ENCODE measurements around the gene INPP5A.
"Not testable (repeated sequence)": the region's sequence is repeated elsewhere in the genome, so short reads cannot be mapped to it uniquely, and the experiment has no call there.

The INPP5A gene

DNA sequence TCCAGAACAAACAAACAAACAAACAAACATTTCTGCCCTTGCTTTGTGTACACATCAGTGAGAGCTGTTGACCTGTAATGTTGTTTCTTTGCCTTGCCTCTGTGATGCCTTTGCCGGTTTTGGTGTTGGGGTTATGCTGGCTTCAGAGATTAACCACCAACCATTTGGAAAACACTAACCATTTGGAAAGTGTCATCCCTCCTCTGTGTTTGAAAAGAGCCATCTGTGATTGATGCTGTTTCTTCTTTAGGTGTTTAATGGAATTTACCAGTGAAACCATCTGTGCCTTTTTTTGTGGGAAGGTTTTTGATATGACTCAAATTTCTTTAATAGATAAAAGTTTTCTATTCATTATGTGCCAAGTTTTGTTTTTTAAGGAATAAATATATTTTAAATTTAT lies 46.5 kb downstream of the INPP5A start:
- DNase-seq: no peak

DNA sequence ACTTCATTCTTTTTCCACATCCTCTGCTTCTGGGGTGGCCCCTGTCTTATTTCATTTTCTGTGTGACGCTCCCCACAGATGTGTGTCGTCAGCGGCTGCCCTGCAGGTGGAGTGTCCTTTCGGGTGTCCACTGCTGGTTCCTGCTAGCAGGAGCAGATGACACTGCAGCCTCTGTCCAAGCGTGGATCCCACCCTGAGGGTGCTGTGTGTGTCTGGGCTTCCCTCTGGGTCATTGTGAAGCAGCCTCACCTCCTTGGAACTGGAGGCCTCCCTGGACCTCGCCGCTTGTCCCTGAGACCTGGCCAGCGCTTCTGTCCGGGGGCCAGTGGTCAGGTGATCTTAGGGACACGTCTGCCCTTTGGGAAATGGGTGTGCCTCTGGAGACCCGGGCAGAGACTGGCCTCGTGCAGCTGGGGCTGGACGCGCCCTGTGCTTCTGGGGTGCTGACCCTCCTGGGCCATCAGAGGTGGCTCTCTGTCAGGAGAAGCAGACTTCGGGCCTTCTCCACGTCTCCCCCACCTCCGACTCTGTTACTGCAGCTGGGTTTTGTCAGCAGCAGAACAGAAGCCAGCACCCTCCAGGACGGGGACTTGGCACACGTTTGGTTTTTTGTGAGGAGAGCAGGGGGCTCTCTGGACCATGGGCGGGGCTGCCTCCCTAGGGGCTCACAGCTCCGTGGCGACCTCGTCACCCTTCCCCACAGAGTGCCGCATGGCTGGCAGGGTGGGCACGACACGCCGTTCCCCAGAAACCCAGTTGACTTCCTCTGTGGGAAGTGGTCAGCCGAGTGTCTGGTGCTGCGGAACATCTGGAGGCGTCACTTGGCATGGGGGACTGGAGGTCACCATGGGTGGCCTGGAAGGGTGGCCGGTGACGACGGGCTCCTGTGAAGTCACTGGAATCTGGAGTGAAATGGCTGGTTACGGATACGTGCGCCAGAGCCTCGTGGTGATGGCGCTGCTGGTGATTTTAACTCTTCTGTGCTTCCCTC lies 48.4 kb downstream of the INPP5A start:
- no peak for DNase-seq

DNA sequence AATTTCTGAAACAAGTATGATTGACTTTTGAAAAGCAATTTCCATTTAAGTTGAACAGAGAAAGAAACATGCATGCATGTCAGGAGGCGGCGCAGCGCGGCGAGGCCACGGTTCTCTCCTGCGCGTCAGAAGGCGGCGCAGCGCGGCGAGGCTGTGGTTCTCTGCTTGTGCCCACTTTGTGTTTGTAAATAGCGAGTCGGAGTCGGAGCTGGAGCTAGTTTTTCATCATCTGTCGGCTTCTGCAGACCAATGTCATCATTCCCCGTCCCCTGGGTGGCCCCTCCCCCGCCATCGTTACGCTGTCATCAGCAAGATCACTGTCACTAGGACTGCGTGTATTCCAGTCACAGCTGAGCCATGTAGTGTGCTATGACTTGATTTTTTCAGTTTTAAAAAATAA lies 49.2 kb downstream of the INPP5A start:
- DNase-seq: no peak

DNA sequence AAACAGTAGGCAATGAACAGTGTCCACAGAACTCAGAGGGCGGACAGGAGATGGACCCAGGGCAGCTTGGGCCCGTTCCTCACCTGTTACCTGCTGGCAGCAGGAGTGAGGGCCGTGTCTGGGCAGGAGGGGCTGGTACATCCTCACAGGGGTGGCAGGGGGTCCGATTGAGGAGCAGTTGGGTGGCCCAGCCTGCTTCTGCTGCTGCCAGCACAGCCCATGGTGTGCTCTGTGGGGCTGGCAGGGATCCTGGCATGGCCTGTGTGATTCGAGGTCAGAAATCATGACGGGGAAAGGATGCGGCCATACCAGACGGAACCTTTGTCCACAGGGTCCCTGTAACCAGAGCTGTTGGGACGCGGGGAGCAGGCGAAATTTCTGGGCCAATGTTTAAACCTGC lies 49.6 kb downstream of the INPP5A start:
- DNase-seq: no peak

DNA sequence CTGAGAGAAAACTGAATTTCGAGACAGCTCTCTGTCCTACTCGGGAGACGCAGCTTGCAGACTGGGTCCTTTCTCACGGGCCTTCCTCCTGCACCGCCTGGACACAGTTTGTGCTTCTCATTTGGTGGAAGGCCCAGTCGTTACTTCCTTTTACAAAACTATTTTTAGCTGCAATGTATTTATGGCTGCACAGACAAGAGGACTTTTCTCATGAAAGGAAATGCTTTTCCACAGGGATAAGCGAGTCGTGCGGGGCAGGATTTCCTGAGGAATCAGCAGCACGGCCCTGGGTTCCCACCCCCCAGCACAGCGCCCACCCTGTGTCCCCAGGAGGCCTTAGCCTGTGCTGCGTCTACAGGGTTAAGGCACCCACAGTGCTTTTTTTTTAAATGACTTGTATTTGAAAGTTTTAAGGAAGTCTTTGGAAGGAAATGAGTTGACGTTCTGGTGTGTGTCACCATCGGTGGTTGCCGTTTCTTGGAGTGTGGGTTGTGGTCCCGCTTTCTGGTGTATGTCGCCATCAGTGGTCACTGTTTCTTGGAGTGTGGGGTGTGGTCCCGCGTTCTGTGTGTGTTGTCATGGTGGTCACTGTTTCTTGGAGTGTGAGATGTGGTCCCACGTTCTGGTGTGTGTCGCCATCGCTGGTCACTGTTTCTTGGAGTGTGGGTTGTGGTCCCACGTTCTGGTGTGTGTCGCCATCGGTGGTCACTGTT lies 50.9 kb downstream of the INPP5A start:
- DNase-seq: peak; percentile 41

DNA sequence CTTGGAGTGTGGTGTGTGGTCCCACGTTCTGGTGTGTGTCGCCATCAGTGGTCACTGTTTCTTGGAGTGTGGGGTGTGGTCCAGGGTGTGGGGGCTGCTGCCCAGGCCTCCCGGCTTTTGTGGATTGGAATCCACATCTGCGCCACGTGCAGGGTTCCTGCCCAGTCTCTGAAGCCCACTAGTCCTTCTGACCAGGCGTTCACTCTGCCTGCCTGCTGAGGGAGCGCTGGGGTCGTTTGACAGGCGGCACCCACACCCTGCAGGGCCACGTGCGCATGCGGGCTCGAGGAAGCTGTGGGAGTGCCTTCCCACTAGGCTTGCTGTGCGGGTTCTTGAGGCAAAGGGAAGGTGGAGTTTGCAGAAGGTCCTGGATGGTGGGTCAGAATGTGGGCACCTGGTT lies 51.4 kb downstream of the INPP5A start:
- no peak for DNase-seq

DNA sequence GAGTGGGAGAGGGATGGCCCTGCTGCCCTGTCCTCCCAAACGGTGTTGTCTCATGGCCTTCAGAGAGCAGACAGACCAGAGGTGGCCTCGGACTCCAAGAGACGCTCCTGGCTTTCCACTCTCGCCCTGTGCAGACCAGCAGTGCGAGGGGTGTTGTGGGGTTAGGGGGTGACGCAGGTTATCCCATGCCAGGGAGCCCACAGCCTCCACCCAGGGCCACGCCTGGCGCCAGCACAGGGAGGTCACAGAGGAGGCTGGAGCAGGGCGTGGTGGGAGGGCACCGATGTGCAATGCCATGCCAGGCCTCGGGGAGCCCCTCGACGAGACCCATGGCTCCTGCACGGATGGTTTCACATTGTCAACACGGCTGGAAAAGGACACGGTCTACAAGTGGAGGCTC lies 52.1 kb downstream of the INPP5A start:
- DNase-seq: no peak

DNA sequence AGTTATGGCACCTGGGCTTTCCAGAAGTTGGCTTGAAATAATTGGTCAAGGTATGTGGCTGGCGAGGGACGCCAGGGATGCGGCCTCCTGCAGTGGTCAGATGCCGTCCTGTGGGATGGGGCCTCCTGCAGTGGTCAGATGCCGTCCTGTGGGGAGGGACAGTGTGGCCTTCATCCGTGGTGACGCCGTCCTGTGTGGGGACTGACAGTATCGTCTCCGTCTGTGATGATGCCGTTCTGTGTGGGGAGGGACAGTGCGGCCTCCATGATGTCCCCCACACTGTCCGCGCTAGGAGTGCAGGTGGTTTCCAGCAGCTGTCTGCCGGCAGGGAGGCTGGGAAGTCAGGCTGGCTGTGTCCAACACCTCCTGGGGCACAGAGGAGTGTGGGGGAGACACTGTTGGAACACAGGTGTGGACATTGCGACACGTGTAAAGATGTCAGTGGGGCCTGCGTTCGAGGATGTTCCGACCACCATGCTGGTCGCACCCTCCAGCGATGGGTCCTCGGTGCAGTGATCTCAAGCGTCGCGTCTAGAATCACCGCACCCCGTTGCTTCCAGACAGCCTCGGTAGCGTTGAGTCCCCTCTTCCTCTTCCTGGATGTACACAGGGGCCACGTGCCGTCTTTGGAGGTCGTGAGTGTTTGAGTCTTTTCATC lies 52.6 kb downstream of the INPP5A start:
- DNase-seq: no peak

DNA sequence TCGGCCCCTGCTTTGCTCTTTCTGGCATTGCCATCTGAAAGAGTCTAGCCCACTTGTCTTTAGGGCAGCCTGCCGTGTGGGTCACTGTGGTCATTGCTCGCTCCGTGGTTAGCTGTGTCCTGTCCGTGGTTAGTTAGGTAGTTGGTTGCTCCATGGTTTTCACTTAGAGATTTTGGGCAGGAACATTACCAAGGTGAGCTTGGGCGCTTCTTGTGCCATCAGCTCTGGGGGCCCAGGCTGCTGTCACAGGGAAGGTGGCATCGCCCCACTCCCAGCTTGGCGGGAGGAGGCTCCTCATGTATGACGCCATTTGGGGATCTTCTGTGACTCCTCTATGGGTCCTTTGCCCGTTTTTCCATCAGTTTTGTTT lies 53.1 kb downstream of the INPP5A start:
- no peak for DNase-seq

DNA sequence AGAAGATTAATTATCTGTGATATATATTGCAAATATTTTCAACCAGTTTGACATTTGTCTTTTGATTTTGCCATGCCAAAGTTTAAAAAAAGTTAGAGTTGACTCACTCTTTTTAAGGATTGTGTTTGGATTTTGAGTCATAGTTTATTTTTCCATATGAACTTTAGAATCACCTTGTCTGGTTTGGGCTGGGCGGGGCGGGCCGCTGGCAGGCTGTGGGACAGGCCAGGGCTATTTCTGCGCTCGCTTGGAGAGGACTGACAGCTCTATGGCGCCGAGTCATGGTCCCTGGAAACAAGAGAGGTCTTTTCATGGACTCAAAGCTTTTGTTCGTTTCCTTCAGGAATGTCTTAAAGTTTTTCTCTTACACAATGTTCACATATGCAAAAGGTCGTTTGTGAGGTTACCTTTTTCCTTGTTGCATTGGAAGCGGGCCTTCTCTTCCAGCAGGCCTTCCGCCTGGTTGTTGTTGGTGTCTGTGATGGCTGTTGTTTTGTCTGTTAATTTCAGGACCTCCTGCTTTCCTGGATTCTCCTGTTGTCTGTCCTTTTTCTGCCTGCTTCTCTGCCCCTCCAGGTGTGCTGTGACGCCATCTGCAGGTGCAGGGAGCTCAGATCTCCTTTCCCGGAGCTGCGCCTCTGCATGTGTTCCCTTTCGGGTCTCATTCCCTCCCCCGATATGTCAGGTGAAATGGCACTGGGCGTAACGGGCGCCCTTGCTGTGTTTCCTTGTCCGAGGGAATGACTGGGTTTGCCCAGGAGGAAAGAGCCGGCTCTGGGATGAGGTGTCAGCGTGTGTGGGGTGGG lies 53.8 kb downstream of the INPP5A start:
- DNase-seq: no peak

DNA sequence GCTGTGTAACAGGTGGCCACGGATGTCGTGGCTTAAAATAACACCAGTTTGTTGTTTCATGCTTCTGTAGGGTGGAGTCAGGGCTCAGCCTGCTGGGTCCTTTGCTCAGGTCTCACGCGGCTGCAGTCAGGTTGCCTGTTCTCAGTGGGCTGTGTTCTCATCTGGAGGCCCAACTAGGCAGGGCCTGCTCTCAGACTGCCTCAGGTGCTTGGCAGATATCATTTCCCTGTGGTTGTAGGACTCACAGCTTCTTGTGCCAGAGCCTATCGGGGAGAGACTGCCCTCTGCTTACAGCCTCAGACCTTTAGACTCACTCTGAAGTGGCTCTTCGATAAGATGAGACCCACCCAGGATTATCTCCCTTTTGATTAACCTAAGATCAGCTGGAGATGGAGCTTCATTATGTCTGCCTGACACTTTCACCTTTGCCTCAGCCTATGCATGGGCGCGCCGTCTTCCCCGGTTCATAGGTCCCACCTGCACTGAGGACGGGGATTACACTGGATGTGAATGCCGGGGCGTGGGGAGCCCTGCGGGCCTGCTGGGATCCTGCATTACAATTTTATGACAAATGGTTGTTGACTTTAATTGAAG lies 55.3 kb downstream of the INPP5A start:
- DNase-seq: no peak

DNA sequence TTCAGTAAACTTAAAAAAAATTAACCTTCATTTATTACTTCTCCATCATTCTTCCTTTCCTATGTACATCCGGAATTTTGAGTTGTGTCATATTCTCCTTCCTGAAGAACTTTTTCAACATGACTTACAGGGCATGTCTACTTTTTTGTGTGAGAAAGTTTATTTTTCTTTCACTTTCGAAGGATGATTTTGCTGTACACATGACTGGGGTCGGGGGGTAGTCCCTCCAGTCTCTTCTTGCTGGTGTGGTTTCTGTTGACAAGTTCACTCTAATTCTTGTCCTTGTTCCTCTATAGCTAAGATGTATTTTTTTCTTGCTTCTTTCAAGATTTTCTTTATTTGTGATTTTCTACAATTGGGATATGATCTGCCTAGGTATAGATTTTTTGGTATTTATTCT lies 55.8 kb downstream of the INPP5A start:
- DNase-seq: no peak

DNA sequence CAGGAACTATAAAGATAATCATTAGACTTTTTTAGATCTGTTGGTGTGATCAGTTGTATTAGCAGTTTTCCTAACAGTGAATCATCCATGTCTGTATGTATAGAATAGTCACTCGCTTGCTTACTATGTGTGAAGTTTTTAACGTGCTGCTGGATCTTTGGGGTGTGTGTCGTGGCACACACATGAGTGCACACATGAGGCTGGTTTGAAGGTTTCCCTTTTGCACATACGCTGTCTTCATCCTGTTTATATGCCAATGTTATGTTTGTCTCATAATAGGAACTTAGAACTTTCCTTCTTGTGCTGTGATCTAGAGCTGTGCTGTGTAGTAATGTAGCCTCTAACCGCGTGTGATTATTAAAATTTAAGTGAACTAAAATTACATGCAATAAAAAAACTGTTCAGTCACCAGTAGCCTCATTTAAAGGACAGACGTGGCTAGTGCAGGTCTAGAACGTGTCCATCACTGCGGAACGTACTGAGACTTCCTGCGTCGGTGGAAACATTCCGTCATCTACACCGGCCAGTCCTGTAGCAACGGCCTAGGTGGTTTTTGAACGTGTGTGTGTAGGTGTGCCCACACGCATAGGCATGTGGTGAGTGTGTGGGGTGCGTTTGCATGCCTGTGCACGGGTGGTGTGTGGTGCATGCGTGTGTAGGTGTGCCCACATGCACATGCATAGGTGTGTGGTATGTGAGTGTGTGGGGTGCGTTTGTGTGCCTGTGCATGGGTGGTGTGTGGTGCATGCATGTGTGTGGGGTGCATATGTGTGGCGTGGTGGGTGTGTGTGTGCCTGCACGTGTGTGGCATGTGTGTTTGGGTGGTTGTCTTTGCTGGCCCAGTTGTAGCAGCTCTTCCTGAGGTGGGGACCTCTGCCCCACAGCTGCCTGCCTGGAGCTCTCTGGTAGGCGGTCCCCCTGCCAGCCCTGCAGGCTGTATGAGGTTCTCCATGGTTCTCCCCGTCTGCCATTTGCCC lies 56.6 kb downstream of the INPP5A start:
- DNase-seq: no peak

DNA sequence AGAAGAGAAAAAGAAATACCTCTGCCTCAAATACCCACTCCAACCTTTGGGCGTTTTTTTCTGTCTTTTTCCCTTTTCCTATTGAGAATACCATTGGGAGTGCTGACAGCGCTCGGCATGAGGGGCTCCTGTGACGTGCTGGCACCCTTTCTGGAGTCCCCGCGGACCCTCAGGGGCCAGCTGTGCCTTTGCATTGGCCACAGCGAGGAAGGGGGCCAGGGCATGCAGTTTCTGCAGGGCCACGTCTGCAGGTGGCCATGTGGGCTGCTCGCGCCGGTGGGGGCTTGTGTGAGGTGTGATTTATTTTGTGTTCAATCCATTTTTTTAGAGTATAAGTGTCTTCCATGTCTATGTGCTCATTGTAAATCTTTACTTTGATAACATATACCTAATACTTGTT lies 57.4 kb downstream of the INPP5A start:
- no peak for DNase-seq

DNA sequence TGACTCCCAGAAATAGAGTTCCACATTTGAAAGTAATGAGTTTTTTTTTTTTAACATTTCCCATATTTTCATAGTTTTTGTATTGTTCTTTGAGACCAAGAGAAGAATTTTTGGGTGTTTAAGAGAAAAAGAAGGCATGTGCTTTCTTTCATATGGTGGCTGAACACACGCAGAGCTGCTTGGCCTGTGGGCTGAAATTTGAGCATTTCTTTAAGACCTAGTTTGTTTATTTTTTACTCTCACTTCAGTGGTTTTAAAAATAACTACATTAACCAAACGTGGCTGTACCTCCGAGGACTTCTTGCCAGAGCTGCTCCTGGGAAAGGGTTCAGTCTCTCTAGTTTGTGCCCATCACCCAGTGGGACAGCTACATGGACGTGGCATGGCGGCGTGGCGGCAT lies 58.3 kb downstream of the INPP5A start:
- DNase-seq: no peak

DNA sequence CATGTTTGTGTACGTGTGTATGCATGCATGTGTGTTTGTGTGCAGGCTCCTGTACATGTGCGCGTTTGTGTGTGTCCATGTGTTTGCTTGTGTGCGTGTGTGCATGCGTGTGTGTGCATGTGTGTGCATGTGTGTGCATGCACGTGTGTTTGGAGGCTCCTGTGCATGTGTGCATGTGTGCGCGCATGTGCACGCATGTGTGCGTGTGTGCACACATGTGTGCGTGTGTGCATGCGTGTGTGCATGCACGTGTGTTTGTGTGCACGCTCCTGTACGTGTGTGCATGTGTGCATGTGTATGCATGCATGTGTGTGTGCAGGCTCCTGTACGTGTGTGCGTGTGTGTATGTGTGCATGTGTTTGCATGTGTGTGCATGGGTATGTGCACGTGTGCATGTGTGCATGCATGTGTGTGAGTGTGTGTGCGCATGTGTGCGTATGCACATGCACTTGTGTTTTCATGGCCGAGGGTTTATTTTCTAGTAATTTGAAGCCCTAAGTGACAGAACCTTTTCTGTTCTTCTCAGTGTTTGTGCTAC lies 59.2 kb downstream of the INPP5A start:
- no peak for DNase-seq

DNA sequence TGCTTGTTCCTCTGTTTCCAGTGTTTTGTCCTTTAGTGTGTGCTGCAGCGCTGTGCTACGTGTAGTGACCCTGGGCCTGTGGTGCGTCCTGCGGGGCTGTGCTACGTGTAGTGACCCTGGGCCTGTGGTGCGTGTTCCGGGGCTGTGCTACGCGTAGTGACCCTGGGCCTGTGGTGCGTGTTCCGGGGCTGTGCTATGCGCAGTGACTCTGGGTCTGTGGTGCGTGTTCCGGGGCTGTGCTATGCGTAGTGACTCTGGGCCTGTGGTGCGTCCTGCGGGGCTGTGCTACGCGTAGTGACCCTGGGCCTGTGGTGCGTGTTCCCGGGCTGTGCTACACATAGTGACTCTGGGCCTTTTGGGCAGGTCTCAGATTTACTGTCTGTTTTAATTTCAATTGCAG lies 60.1 kb downstream of the INPP5A start:
- no peak for DNase-seq

DNA sequence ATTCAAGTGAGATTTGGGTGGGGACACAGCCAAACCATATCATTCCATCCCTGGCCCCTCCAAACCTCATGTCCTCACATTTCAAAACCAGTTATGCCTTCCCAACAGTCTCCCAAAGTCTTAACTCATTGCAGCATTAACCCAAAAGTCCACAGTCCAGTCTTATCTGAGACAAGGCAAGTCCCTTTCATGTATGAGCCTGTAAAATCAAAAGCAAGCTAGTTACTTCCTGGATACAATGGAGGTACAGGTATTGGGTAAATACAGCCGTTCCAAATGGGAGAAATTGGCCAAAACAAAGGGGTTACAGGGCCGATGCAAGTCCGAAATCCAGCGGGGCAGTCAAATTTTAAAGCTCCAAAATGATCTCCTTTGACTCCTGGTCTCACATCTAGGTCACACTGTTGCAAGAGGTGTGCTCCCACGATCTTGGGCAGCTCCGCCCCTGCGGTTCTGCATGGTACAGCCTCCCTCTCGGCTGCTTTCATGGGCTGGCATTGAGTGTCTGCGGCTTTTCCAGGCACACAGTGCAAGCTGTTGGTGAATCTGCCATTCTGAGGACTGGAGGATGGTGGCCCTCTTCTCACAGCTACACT lies 61.5 kb downstream of the INPP5A start:
- not testable (repeated sequence) for DNase-seq

DNA sequence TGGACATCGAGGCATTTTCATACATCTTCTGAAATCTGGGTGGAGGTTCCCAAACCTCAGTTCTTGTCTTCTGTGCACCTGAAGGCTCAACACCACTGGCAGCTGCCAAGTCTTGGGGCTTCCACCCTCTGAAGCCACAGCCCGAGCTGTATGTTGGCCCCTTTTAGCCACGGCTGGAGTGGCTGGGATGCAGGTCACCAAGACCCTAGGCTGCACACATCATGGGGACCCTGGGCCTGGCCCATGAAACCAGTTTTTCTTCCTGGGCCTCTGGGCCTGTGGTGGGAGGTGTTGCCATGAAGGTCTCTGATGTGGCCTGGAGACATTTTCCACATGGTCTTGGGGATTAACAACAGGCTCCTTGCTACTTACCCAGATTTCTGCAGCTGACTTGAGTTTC lies 62.1 kb downstream of the INPP5A start:
- DNase-seq: no peak

DNA sequence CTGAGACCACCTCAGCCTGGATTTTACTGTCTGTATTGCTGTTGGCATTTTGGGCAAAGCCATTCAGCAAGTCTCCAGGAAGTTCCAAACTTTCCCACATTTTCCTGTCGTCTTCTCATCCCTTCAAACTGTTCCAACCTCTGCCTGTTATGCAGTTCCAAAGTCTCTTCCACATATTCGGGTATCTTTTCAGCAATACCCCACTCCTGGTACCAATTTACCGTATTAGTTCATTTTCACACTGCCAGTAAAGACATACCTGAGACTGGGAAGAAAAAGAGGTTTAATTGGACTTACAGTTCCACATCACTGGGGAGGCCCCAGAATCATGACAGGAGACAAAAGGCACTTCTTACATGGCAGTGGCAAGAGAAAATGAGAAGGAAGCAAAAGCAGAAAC lies 62.8 kb downstream of the INPP5A start:
- DNase-seq: no peak

All from midbrain (tissue), 1 donor.